HL-60 (cell line): ENCODE data around the gene USP10.
A peak's percentile ranks its signal among the peaks of the same experiment; 100 is the strongest.

ENCODE experiments used
- DNase-seq, 2 experiments: peaks; one replicate each; pipeline ENCODE4 v3.0.0-alpha.2; 2010 to 2020; ENCODE audit warnings: low read depth in 1 of 2, low spot score in 1 of 2
- H3K27ac ChIP-seq: fragments of 250-450 bp; sonication (Bioruptor Pico); replicated peaks from 2 replicates; pipeline ENCODE4 v1.5.1; 2020; ENCODE audit warnings: mild to moderate bottlenecking, moderate library complexity
- H3K27me3 ChIP-seq: fragments of 250-450 bp; sonication (Bioruptor Pico); 2 replicates; pipeline ENCODE4 v1.5.1; 2021; ENCODE audit warnings: mild to moderate bottlenecking, moderate library complexity; ENCODE audit not compliant: insufficient read depth, poor library complexity, severe bottlenecking
- H3K4me3 ChIP-seq: replicated peaks from 2 replicates; pipeline ENCODE4 v1.5.1; 2011; ENCODE audit warnings: mild to moderate bottlenecking, control low read depth, low read length; ENCODE audit not compliant: insufficient read depth
- CTCF ChIP-seq: IDR thresholded peaks from one replicate; pipeline ENCODE4 v1.5.1; 2011; ENCODE audit warnings: low read length, control low read depth, inconsistent platforms; ENCODE audit not compliant: insufficient read depth
- GABPA ChIP-seq: IDR thresholded peaks from 2 replicates; pipeline ENCODE4 v1.6.1; 2012; ENCODE audit warnings: low read depth
- POLR2AphosphoS5 ChIP-seq: IDR thresholded peaks from 2 replicates; pipeline ENCODE4 v1.6.1; 2012; ENCODE audit warnings: low read depth
- SPI1 ChIP-seq: IDR thresholded peaks from 2 replicates; pipeline ENCODE4 v1.6.1; 2012; ENCODE audit warnings: low read depth, mild to moderate bottlenecking, borderline replicate concordance
- TF ChIP-seq, protein P1 (sequence below): IDR thresholded peaks from 2 replicates; pipeline ENCODE4 v1.6.1; 2012; ENCODE audit warnings: low read depth; ENCODE audit not compliant: insufficient replicate concordance

USP10 gene

GRCh38 chr16:84726669-84727467 is 27.1 kb downstream of the USP10 start:
- Histone ChIP-seq H3K27ac (peak overlapping the region; percentile 67), H3K4me3 (peak overlapping the region; percentile 27)
- DNase-seq = peak; percentile 51 to 86

GRCh38 chr16:84728853-84729424 is 29.1 kb downstream of the USP10 start:
- DNase-seq = no peak
- no peaks in the 10 kb centered on the region for H3K27me3 ChIP-seq
- TF ChIP-seq CTCF (no peak), SPI1 (no peak), POLR2AphosphoS5 (no peak), GABPA (no peak)
- TF ChIP-seq, protein P1, sequence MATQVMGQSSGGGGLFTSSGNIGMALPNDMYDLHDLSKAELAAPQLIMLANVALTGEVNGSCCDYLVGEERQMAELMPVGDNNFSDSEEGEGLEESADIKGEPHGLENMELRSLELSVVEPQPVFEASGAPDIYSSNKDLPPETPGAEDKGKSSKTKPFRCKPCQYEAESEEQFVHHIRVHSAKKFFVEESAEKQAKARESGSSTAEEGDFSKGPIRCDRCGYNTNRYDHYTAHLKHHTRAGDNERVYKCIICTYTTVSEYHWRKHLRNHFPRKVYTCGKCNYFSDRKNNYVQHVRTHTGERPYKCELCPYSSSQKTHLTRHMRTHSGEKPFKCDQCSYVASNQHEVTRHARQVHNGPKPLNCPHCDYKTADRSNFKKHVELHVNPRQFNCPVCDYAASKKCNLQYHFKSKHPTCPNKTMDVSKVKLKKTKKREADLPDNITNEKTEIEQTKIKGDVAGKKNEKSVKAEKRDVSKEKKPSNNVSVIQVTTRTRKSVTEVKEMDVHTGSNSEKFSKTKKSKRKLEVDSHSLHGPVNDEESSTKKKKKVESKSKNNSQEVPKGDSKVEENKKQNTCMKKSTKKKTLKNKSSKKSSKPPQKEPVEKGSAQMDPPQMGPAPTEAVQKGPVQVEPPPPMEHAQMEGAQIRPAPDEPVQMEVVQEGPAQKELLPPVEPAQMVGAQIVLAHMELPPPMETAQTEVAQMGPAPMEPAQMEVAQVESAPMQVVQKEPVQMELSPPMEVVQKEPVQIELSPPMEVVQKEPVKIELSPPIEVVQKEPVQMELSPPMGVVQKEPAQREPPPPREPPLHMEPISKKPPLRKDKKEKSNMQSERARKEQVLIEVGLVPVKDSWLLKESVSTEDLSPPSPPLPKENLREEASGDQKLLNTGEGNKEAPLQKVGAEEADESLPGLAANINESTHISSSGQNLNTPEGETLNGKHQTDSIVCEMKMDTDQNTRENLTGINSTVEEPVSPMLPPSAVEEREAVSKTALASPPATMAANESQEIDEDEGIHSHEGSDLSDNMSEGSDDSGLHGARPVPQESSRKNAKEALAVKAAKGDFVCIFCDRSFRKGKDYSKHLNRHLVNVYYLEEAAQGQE = no peak
- no peak overlapping the region for H3K27ac ChIP-seq
- H3K4me3 ChIP-seq = no peak overlapping the region

More at GRCh38 chr16:84726669-84727467, 27.1 kb downstream of the USP10 start:
- no peaks in the 10 kb centered on the region for H3K27me3 ChIP-seq
- TF ChIP-seq POLR2AphosphoS5 = peak; percentile 50
- TF ChIP-seq GABPA = peak; percentile 57; the same call in 1 of the 2 replicates
- TF ChIP-seq, protein P1 = no peak
- TF ChIP-seq SPI1 = peak; percentile 90
- no peak for TF ChIP-seq CTCF

DNA sequence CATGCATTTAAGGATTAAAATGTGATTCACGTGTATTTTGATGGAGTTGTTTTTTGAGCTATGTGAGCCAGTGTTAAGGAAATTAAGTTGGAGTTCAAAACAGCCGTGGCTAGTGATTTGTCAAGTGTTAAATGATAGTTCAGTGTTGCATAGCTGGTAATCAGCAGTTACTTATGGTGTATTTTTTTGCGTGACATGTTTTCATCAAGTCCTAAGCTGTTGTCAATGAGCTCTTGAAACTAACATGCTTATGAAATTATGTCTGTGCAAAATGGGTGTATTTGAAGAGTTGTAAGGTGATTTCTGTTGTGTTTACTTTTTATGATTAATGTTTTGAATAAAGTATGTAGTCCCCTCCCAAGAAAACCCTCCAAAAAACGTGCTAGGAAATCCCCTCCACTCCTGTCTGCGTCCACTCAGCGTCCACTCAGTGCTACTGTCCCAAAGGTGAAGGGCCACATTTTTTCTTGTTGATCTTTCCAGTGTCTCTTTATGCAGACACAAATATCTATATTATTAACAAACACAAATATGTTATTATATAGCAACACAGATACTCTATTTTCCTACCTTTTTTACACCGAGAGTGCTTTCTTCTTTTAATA is 30.0 kb downstream of the USP10 start:
- H3K27me3 ChIP-seq = no peaks in the 10 kb centered on the region
- H3K4me3 ChIP-seq = no peak overlapping the region
- TF ChIP-seq, protein P1 = no peak
- no peak for TF ChIP-seq SPI1
- no peak for TF ChIP-seq GABPA
- DNase-seq = no peak
- H3K27ac ChIP-seq = peak overlapping the region; percentile 60
